ENCODE data around the gene FBXL2.
"Not testable (repeated sequence)": the region's sequence is repeated elsewhere in the genome, so short reads cannot be mapped to it uniquely, and the experiment has no call there.

Gene FBXL2

DNA sequence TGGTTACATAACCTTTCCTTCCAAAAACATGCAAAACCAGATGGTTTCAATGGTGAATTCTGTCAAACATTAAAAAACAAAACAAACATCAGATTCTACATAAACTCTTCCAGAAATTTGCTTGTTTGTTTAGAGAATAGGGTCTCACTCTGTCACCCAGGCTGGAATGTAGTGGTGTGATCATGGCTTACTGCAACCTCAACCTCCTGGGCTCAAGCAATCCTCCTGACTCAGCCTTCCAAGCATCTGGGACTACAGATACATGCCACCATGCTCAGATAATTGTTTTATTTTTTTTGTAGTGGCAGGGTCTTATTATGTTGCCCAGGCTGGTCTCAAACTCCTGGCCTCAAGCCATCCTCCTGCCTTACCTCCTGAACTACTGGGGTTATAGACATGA lies 36.1 kb downstream of the FBXL2 start:
- Histone ChIP-seq H3K27me3 (ENCODE audit: control insufficient read depth in 1 of 2, insufficient read depth in 2 of 2, low read length in 2 of 2) (no peaks in the 10 kb centered on the region), H3K27ac (ENCODE audit: low read depth, low read length) (no peak overlapping the region), H3K4me1 (ENCODE audit: control insufficient read depth in 1 of 2, insufficient read depth in 2 of 2, low read length in 2 of 2) (no peaks in the 10 kb centered on the region), H3K9ac (ENCODE audit: low read depth in 1 of 2, low read length in 2 of 2) (no peak overlapping the region), H3K4me3 (ENCODE audit: low read depth in 1 of 2, low read length in 2 of 2) (no peak overlapping the region), H3K36me3 (ENCODE audit: control insufficient read depth in 1 of 2, insufficient read depth in 2 of 2, low read length in 2 of 2) (no peaks in the 10 kb centered on the region), H3K9me3 (ENCODE audit: control insufficient read depth in 1 of 2, low read length in 2 of 2) (no peaks in the 10 kb centered on the region)

DNA sequence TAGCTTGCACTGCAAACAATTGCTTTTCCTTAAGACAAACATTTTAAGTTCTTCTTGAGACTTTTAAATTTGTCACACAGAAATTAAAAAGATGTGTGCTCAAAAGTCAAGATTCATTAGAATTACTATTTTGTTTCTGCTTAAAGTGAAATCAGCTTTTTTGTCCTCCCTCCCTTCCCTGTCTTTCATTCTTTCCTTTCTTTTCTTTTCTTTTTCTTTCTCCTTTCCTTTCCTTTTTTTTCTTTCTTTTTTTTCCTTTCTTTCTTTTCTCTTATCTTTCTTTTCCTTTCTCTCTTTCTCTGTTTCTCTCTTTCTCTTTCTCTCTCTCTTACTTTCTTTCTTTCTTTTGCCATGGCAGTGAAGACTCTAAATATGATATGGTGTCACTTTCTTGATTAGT lies 37.8 kb downstream of the FBXL2 start:
- H3K9me3 ChIP-seq (ENCODE audit: control insufficient read depth in 1 of 2, low read length in 2 of 2) = no peaks in the 10 kb centered on the region
- H3K27me3 ChIP-seq (ENCODE audit: control insufficient read depth in 1 of 2, insufficient read depth in 2 of 2, low read length in 2 of 2) = no peaks in the 10 kb centered on the region
- H3K9ac ChIP-seq (ENCODE audit: low read depth in 1 of 2, low read length in 2 of 2) = no peak overlapping the region
- no peak overlapping the region for H3K27ac ChIP-seq (ENCODE audit: low read depth, low read length)
- H3K4me3 ChIP-seq (ENCODE audit: low read depth in 1 of 2, low read length in 2 of 2) = no peak overlapping the region
- H3K36me3 ChIP-seq (ENCODE audit: control insufficient read depth in 1 of 2, insufficient read depth in 2 of 2, low read length in 2 of 2) = no peaks in the 10 kb centered on the region
- no peaks in the 10 kb centered on the region for H3K4me1 ChIP-seq (ENCODE audit: control insufficient read depth in 1 of 2, insufficient read depth in 2 of 2, low read length in 2 of 2)

- no peaks in the 10 kb centered on the region for H3K4me1 ChIP-seq (ENCODE audit: control insufficient read depth in 1 of 2, insufficient read depth in 2 of 2, low read length in 2 of 2)
- no peaks in the 10 kb centered on the region for H3K27me3 ChIP-seq (ENCODE audit: control insufficient read depth in 1 of 2, insufficient read depth in 2 of 2, low read length in 2 of 2)
- no peak overlapping the region for H3K4me3 ChIP-seq (ENCODE audit: low read depth in 1 of 2, low read length in 2 of 2)
- H3K9ac ChIP-seq (ENCODE audit: low read depth in 1 of 2, low read length in 2 of 2) = no peak overlapping the region
- no peaks in the 10 kb centered on the region for H3K36me3 ChIP-seq (ENCODE audit: control insufficient read depth in 1 of 2, insufficient read depth in 2 of 2, low read length in 2 of 2)
- no peaks in the 10 kb centered on the region for H3K9me3 ChIP-seq (ENCODE audit: control insufficient read depth in 1 of 2, low read length in 2 of 2)
- no peak overlapping the region for H3K27ac ChIP-seq (ENCODE audit: low read depth, low read length)
These were observed 38.6 kb downstream of the FBXL2 start for GRCh38 chr3:33315826-33316225.

- Histone ChIP-seq H3K27ac (ENCODE audit: low read depth, low read length) (no peak overlapping the region), H3K27me3 (ENCODE audit: control insufficient read depth in 1 of 2, insufficient read depth in 2 of 2, low read length in 2 of 2) (no peaks in the 10 kb centered on the region), H3K4me1 (ENCODE audit: control insufficient read depth in 1 of 2, insufficient read depth in 2 of 2, low read length in 2 of 2) (no peaks in the 10 kb centered on the region), H3K9ac (ENCODE audit: low read depth in 1 of 2, low read length in 2 of 2) (no peak overlapping the region), H3K36me3 (ENCODE audit: control insufficient read depth in 1 of 2, insufficient read depth in 2 of 2, low read length in 2 of 2) (no peaks in the 10 kb centered on the region), H3K9me3 (ENCODE audit: control insufficient read depth in 1 of 2, low read length in 2 of 2) (no peaks in the 10 kb centered on the region), H3K4me3 (ENCODE audit: low read depth in 1 of 2, low read length in 2 of 2) (no peak overlapping the region)
These were observed 40.9 kb downstream of the FBXL2 start for GRCh38 chr3:33317963-33318709.

GRCh38 chr3:33318710-33319380 lies 41.6 kb downstream of the FBXL2 start:
- no peak overlapping the region for H3K27ac ChIP-seq (ENCODE audit: low read depth, low read length)
- no peak overlapping the region for H3K4me3 ChIP-seq (ENCODE audit: low read depth in 1 of 2, low read length in 2 of 2)
- no peaks in the 10 kb centered on the region for H3K4me1 ChIP-seq (ENCODE audit: control insufficient read depth in 1 of 2, insufficient read depth in 2 of 2, low read length in 2 of 2)
- no peaks in the 10 kb centered on the region for H3K36me3 ChIP-seq (ENCODE audit: control insufficient read depth in 1 of 2, insufficient read depth in 2 of 2, low read length in 2 of 2)
- H3K9ac ChIP-seq (ENCODE audit: low read depth in 1 of 2, low read length in 2 of 2) = no peak overlapping the region
- H3K9me3 ChIP-seq (ENCODE audit: control insufficient read depth in 1 of 2, low read length in 2 of 2) = no peaks in the 10 kb centered on the region
- no peaks in the 10 kb centered on the region for H3K27me3 ChIP-seq (ENCODE audit: control insufficient read depth in 1 of 2, insufficient read depth in 2 of 2, low read length in 2 of 2)

DNA sequence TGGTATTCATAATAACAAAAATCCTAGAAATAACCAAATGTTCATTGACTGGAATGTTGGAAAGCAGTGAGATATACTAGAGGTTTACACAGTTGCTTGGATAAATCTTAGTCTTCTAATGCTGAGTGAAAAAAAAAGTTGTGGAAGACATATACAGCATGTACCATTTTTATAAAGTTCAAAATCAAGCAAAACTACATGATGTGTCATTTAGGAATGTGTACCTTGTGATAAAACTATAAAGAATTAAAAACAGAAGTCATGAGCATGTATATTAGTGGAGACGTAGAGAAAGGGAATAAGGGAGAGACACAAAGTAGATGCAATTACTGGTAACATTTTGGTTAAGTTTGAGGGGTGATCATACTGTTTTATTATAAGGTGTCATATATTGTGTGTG lies 45.2 kb downstream of the FBXL2 start:
- H3K9ac ChIP-seq (ENCODE audit: low read depth in 1 of 2, low read length in 2 of 2) = no peak overlapping the region
- H3K27me3 ChIP-seq (ENCODE audit: control insufficient read depth in 1 of 2, insufficient read depth in 2 of 2, low read length in 2 of 2) = no peaks in the 10 kb centered on the region
- no peaks in the 10 kb centered on the region for H3K9me3 ChIP-seq (ENCODE audit: control insufficient read depth in 1 of 2, low read length in 2 of 2)
- no peaks in the 10 kb centered on the region for H3K36me3 ChIP-seq (ENCODE audit: control insufficient read depth in 1 of 2, insufficient read depth in 2 of 2, low read length in 2 of 2)
- H3K4me3 ChIP-seq (ENCODE audit: low read depth in 1 of 2, low read length in 2 of 2) = no peak overlapping the region
- no peaks in the 10 kb centered on the region for H3K4me1 ChIP-seq (ENCODE audit: control insufficient read depth in 1 of 2, insufficient read depth in 2 of 2, low read length in 2 of 2)
- H3K27ac ChIP-seq (ENCODE audit: low read depth, low read length) = no peak overlapping the region

DNA sequence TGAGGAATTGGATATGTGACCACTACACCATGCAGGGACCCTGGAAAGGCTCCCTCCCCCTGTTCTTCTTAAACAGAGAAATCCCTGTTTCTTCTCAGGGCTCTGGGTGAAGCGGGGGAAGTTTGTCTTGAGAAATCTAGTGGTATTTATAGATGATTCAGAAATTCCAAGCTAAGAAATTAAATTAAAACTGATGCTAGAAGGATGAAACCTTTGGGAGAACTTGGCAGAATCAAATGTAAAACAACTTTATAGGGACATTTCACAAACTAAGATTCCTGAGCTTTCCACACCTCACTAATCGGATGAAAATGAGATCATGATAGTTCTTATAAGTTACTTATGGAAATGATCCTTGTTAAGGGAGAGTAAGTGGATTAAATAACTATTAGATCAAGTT lies 54.2 kb downstream of the FBXL2 start:
- Histone ChIP-seq H3K27me3 (ENCODE audit: control insufficient read depth in 1 of 2, insufficient read depth in 2 of 2, low read length in 2 of 2) (no peaks in the 10 kb centered on the region), H3K27ac (ENCODE audit: low read depth, low read length) (no peak overlapping the region), H3K4me3 (ENCODE audit: low read depth in 1 of 2, low read length in 2 of 2) (no peak overlapping the region), H3K4me1 (ENCODE audit: control insufficient read depth in 1 of 2, insufficient read depth in 2 of 2, low read length in 2 of 2) (no peaks in the 10 kb centered on the region), H3K36me3 (ENCODE audit: control insufficient read depth in 1 of 2, insufficient read depth in 2 of 2, low read length in 2 of 2) (no peaks in the 10 kb centered on the region), H3K9ac (ENCODE audit: low read depth in 1 of 2, low read length in 2 of 2) (no peak overlapping the region), H3K9me3 (ENCODE audit: control insufficient read depth in 1 of 2, low read length in 2 of 2) (peaks cover 3 to 13% of the 10 kb centered on the region in 2 donors)

- Histone ChIP-seq H3K4me3 (ENCODE audit: low read depth in 1 of 2, low read length in 2 of 2) (no peak overlapping the region), H3K9ac (ENCODE audit: low read depth in 1 of 2, low read length in 2 of 2) (no peak overlapping the region), H3K36me3 (ENCODE audit: control insufficient read depth in 1 of 2, insufficient read depth in 2 of 2, low read length in 2 of 2) (no peaks in the 10 kb centered on the region), H3K9me3 (ENCODE audit: control insufficient read depth in 1 of 2, low read length in 2 of 2) (peaks cover 3 to 13% of the 10 kb centered on the region in 2 donors), H3K27me3 (ENCODE audit: control insufficient read depth in 1 of 2, insufficient read depth in 2 of 2, low read length in 2 of 2) (no peaks in the 10 kb centered on the region), H3K4me1 (ENCODE audit: control insufficient read depth in 1 of 2, insufficient read depth in 2 of 2, low read length in 2 of 2) (no peaks in the 10 kb centered on the region), H3K27ac (ENCODE audit: low read depth, low read length) (no peak overlapping the region)
These were observed 57.1 kb downstream of the FBXL2 start for GRCh38 chr3:33334364-33334763.

DNA sequence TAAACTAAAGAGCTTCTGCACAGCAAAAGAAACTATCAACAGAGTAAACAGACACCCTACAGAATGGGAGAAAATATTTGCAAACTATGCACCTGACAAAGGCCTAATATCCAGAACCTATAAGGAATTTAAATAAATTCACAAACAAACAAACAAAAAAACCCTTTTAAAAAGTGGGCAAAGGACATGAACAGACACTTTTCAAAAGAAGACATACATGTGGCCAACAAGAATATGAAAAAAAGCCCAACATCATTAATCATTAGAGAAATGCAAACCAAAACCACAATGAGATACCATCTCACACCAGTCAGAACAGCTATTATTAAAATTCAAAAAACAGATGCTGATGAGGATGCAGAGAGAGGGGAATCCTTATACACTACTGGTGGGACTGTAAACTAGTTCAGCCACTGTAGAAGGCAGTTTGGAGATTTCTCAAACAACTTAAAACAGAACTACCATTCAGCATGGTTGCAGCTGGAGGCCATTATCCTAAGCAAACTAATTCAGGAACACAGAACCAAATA lies 61.8 kb downstream of the FBXL2 start:
- H3K36me3 ChIP-seq (ENCODE audit: control insufficient read depth in 1 of 2, insufficient read depth in 2 of 2, low read length in 2 of 2); H3K4me3 ChIP-seq (ENCODE audit: low read depth in 1 of 2, low read length in 2 of 2); H3K27ac ChIP-seq (ENCODE audit: low read depth, low read length); H3K27me3 ChIP-seq (ENCODE audit: control insufficient read depth in 1 of 2, insufficient read depth in 2 of 2, low read length in 2 of 2); H3K9ac ChIP-seq (ENCODE audit: low read depth in 1 of 2, low read length in 2 of 2); H3K9me3 ChIP-seq (ENCODE audit: control insufficient read depth in 1 of 2, low read length in 2 of 2); H3K4me1 ChIP-seq (ENCODE audit: control insufficient read depth in 1 of 2, insufficient read depth in 2 of 2, low read length in 2 of 2): not testable (repeated sequence)

GRCh38 chr3:33339758-33340157 lies 62.5 kb downstream of the FBXL2 start:
- Histone ChIP-seq H3K4me1 (ENCODE audit: control insufficient read depth in 1 of 2, insufficient read depth in 2 of 2, low read length in 2 of 2) (no peaks in the 10 kb centered on the region), H3K27ac (ENCODE audit: low read depth, low read length) (no peak overlapping the region), H3K4me3 (ENCODE audit: low read depth in 1 of 2, low read length in 2 of 2) (no peak overlapping the region), H3K9ac (ENCODE audit: low read depth in 1 of 2, low read length in 2 of 2) (no peak overlapping the region), H3K36me3 (ENCODE audit: control insufficient read depth in 1 of 2, insufficient read depth in 2 of 2, low read length in 2 of 2) (no peaks in the 10 kb centered on the region), H3K9me3 (ENCODE audit: control insufficient read depth in 1 of 2, low read length in 2 of 2) (no peaks in the 10 kb centered on the region), H3K27me3 (ENCODE audit: control insufficient read depth in 1 of 2, insufficient read depth in 2 of 2, low read length in 2 of 2) (no peaks in the 10 kb centered on the region)
